ENCODE measurements around the gene EQTN. TPM values are rescaled to one million over a fixed set of nuclear protein-coding genes. Genes with fewer than 3 reads are reported as not detected.

Gene EQTN
- total RNA-seq, 1 experiment from 2014 or later: not detected

DNA sequence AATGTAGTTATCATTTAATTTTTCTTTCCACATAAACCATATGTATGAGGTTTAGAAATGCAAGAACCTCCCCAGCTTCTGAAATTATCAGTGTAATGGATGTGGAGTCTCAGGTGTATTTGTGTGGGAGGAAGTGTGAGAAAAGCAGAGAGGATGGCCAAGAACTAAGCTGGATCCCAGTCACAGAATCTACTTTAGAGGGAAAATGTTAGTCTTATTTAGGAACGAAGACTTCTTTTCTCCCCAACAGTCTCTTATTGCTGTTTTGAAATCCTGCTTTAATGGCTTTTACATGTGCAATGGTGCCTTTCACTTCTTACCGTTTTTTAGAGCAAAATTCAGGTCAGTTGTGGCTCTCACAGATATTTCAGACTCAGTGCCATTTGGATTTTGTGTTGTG lies 3.0 kb downstream of the EQTN start:
- Histone ChIP-seq H3K9me2 (ENCODE audit: insufficient read depth) (no peaks in the 10 kb centered on the region), H3K27ac (ENCODE audit: low read depth, low read length) (no peak overlapping the region), H3K9ac (ENCODE audit: low read length) (no peak overlapping the region), H3K27me3 (ENCODE audit: insufficient read depth, low read length) (peaks cover 40% of the 10 kb centered on the region), H3K4me1 (ENCODE audit: control insufficient read depth in 1 of 2, insufficient read depth in 2 of 2, low read length in 2 of 2) (no peaks in the 10 kb centered on the region), H3K36me3 (ENCODE audit: control insufficient read depth in 1 of 2, insufficient read depth in 2 of 2, low read length in 2 of 2) (no peaks in the 10 kb centered on the region), H2AFZ (ENCODE audit: low read depth, low read length, poor library complexity, severe bottlenecking) (no peak overlapping the region), H4K20me1 (ENCODE audit: insufficient read depth) (no peaks in the 10 kb centered on the region), H3K9me3 (ENCODE audit: control insufficient read depth in 1 of 2, insufficient read depth in 1 of 2, low read depth in 1 of 2, low read length in 2 of 2) (no peaks in the 10 kb centered on the region), H3K79me2 (ENCODE audit: insufficient read depth, low read length) (no peaks in the 10 kb centered on the region), H3K4me2 (ENCODE audit: low read length) (no peak overlapping the region), H3K4me3 (replicated peaks in 1 of 2; ENCODE audit: low read depth in 1 of 2, low read length in 2 of 2) (no peak overlapping the region)
- no TSS peak for BruUV-seq (replicated peaks)
- ChIA-PET CTCF (no interaction called here), POLR2A (no interaction called here), RAD21 (ENCODE audit: low non-redundant PET in 1 of 2, low total read pairs in 2 of 2, uncharacterized antibody in 2 of 2, unreplicated experiment in 2 of 2) (no interaction called here)
- no peak for DNase-seq (ENCODE audit: low read depth, low spot score)
- TF ChIP-seq, protein P1, sequence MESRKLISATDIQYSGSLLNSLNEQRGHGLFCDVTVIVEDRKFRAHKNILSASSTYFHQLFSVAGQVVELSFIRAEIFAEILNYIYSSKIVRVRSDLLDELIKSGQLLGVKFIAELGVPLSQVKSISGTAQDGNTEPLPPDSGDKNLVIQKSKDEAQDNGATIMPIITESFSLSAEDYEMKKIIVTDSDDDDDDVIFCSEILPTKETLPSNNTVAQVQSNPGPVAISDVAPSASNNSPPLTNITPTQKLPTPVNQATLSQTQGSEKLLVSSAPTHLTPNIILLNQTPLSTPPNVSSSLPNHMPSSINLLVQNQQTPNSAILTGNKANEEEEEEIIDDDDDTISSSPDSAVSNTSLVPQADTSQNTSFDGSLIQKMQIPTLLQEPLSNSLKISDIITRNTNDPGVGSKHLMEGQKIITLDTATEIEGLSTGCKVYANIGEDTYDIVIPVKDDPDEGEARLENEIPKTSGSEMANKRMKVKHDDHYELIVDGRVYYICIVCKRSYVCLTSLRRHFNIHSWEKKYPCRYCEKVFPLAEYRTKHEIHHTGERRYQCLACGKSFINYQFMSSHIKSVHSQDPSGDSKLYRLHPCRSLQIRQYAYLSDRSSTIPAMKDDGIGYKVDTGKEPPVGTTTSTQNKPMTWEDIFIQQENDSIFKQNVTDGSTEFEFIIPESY (IDR thresholded peaks at IDR 0.05; ENCODE audit: extremely low read depth, insufficient replicate concordance, low read length): no peak
- TF ChIP-seq, protein P2, sequence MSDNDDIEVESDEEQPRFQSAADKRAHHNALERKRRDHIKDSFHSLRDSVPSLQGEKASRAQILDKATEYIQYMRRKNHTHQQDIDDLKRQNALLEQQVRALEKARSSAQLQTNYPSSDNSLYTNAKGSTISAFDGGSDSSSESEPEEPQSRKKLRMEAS (IDR thresholded peaks at IDR 0.05): no peak
- intact Hi-C loops (cut with micrococcal nuclease): no loop called here
- no peak for ATAC-seq

DNA sequence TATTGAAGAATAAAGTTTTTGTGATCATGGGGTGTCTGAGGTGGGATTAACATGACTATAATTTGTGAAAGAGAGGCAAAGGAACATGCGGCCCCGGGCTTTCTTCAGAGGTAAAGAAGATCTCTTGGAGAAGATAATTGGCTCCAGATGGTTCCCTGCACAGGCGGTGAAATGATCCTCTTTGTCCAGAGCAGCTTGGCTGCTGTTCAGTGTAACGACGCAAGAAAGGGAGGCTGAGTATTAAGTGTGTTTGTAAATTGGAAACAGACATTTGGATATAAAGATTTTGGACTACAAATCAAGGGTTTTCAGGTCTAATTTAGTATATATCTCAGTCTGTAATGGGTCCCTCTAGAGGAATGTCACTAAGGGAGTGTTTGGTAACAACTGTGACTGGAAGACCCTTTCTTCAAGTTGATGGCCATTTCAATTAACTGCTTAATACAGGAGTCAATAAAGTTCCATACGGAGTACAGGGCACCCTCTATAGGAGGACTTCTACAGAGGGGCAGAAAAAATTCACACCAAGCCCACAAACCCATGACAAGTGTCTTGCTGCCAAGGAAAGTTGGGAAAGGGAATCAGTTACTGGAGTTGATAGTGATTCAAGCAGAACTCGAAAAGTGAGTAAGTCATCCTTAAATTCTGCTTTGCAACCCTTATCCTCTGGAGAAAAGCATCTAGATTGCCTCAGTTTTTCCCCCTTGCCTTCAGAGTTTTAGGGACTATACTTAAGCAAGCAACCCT lies 4.1 kb downstream of the EQTN start:
- BruUV-seq (replicated peaks): no TSS peak
- Histone ChIP-seq H3K9me3 (ENCODE audit: control insufficient read depth in 1 of 2, insufficient read depth in 1 of 2, low read depth in 1 of 2, low read length in 2 of 2) (no peaks in the 10 kb centered on the region), H3K9ac (ENCODE audit: low read length) (no peak overlapping the region), H4K20me1 (ENCODE audit: insufficient read depth) (no peaks in the 10 kb centered on the region), H3K4me3 (replicated peaks in 1 of 2; ENCODE audit: low read depth in 1 of 2, low read length in 2 of 2) (no peak overlapping the region), H3K4me2 (ENCODE audit: low read length) (no peak overlapping the region), H3K27ac (ENCODE audit: low read depth, low read length) (no peak overlapping the region), H3K4me1 (ENCODE audit: control insufficient read depth in 1 of 2, insufficient read depth in 2 of 2, low read length in 2 of 2) (no peaks in the 10 kb centered on the region), H3K36me3 (ENCODE audit: control insufficient read depth in 1 of 2, insufficient read depth in 2 of 2, low read length in 2 of 2) (no peaks in the 10 kb centered on the region), H2AFZ (ENCODE audit: low read depth, low read length, poor library complexity, severe bottlenecking) (no peak overlapping the region), H3K27me3 (ENCODE audit: insufficient read depth, low read length) (peaks cover 51% of the 10 kb centered on the region), H3K79me2 (ENCODE audit: insufficient read depth, low read length) (no peaks in the 10 kb centered on the region), H3K9me2 (ENCODE audit: insufficient read depth) (no peaks in the 10 kb centered on the region)
- ChIA-PET RAD21 (ENCODE audit: low non-redundant PET in 1 of 2, low total read pairs in 2 of 2, uncharacterized antibody in 2 of 2, unreplicated experiment in 2 of 2) (no interaction called here), CTCF (no interaction called here), POLR2A (no interaction called here)
- ATAC-seq (no peak), DNase-seq (ENCODE audit: low read depth, low spot score) (no peak)
- TF ChIP-seq SP1 (IDR thresholded peaks at IDR 0.05; ENCODE audit: low read depth) (no peak), RAD21 (IDR thresholded peaks at IDR 0.05; ENCODE audit: low read depth) (no peak), POLR2A (IDR thresholded peaks at IDR 0.05; ENCODE audit: borderline replicate concordance, extremely low read depth, insufficient read depth, insufficient read length) (no peak), SIN3A (IDR thresholded peaks at IDR 0.05; ENCODE audit: low read depth) (no peak), FOSL1 (IDR thresholded peaks at IDR 0.05; ENCODE audit: low read depth) (no peak)
- intact Hi-C loops (cut with micrococcal nuclease): no loop called here

All from HCT116 (cell line).